Right lobe of liver (tissue), 4 donors: ENCODE results near the gene POU2F3.

Source experiments
- POLR2A ChIP-seq: fragments of 450-650 bp; IDR thresholded peaks from one replicate; pipeline ENCODE4 v1.6.1; 2017; ENCODE audit warnings: antibody characterized with exemption, mild to moderate bottlenecking
- TF ChIP-seq, protein P1 (sequence below), 4 donors: fragments of 200-600 bp in 3 of 4; fragments of 450-650 bp in 1 of 4; IDR thresholded peaks; one replicate each; pipeline versions ENCODE4 v1.5.1 to v1.8.0; 2016 to 2022; ENCODE audit warnings: antibody characterized with exemption in 4 of 4, mild to moderate bottlenecking in 2 of 4
- donor health status: DM: no; HTN: no; CAD: no.
- donor health status: DM: no; HTN: no; CAD: no.
- donor health status: DM: no; HTN: yes; CAD: no.

DNA sequence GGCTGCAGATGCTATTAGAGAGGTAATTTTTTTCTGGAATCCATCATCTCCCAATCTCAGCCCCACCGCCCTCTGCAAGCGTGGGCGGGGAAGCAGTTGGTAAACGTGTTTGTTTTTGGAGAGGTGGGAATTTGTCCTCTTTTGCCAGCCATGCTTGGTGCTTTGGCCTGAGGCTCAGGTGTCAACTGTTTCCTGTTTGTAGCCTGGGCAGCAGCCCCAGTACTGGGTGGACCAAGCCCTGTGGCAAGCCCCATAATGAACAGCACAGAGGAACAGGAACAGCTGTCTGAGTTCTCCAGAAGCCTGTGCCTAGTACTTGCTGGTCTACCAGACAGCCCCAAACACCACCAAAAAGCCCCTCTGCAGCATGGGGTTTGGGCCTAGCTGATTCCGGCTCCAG is 39.6 kb downstream of the POU2F3 start:
- TF ChIP-seq, protein P1, sequence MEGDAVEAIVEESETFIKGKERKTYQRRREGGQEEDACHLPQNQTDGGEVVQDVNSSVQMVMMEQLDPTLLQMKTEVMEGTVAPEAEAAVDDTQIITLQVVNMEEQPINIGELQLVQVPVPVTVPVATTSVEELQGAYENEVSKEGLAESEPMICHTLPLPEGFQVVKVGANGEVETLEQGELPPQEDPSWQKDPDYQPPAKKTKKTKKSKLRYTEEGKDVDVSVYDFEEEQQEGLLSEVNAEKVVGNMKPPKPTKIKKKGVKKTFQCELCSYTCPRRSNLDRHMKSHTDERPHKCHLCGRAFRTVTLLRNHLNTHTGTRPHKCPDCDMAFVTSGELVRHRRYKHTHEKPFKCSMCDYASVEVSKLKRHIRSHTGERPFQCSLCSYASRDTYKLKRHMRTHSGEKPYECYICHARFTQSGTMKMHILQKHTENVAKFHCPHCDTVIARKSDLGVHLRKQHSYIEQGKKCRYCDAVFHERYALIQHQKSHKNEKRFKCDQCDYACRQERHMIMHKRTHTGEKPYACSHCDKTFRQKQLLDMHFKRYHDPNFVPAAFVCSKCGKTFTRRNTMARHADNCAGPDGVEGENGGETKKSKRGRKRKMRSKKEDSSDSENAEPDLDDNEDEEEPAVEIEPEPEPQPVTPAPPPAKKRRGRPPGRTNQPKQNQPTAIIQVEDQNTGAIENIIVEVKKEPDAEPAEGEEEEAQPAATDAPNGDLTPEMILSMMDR (IDR thresholded peaks at IDR 0.05): no peak
- TF ChIP-seq POLR2A: no peak
